GM12865 (cell line): ENCODE data around the gene MITD1.
"Not testable (repeated sequence)": the region's sequence is repeated elsewhere in the genome, so short reads cannot be mapped to it uniquely, and the experiment has no call there.

Source experiments
- DNase-seq: peaks from one replicate; pipeline ENCODE4 v3.0.0; 2010; ENCODE audit warnings: low read depth
- H3K4me3 ChIP-seq: 2 replicates; pipeline ENCODE4 v1.5.1; 2011; ENCODE audit warnings: mild to moderate bottlenecking, low read depth, low read length, control low read depth
- CTCF ChIP-seq: IDR thresholded peaks from 2 replicates; pipeline ENCODE4 v1.5.1; 2011; ENCODE audit warnings: low read length, control low read depth, low read depth, inconsistent platforms; ENCODE audit not compliant: insufficient read depth; ENCODE audit errors: missing control alignments

MITD1 gene

GRCh38 chr2:99139003-99139402, 41.9 kb downstream of the MITD1 start:
- TF ChIP-seq CTCF, result no peak
- H3K4me3 ChIP-seq, result no peak overlapping the region
- no peak for DNase-seq

- not testable (repeated sequence) for H3K4me3 ChIP-seq, DNase-seq
Observed at GRCh38 chr2:99135044-99135556, 45.8 kb downstream of the MITD1 start.

GRCh38 chr2:99127981-99128380, 52.9 kb downstream of the MITD1 start:
- no peak overlapping the region for H3K4me3 ChIP-seq
- TF ChIP-seq CTCF, result no peak
- no peak for DNase-seq
